ENCODE measurements around the gene PRR14L. TPM values are rescaled to one million over a fixed set of nuclear protein-coding genes. Genes with fewer than 3 reads are reported as not detected.
A peak's percentile ranks its signal among the peaks of the same experiment; 100 is the strongest.

The PRR14L gene
- total RNA-seq, 4 donors from 2014 or later = 23.6 to 66.0 (median 35.4) TPM

DNA sequence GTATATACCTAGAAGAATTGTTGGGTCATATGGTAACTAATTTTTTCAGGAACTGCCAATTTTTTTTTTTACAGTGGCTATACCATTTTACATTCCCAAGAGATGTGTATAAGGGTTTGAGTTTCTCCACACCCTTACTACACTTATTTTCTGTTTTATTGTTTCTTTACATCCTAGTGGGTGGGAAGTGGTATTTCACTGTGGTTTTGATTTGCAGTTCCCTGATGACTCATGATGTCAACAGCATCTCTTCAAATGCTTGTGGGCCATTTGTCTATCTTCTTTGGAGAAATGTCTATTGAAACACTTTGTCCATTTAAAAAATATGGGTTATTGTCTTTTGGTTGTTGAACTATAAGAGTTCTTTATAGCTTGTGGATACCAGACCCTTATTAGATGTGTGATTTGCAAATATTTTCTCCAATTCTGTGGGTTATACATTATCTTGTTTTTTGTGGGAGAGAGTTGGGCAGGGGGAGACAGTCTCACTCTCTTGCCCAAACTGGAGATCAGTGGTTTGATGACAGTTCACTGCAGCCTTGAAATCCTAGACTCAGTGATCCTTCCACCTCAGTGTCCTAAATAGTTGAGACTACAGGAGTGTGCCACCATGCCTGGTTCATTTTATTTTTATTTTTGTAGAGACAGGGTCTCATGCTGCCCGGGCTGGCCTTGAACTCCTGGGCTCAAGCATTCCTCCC is 57.6 kb downstream of the PRR14L start:
- Histone ChIP-seq H3K4me3 (no peak overlapping the region), H3K4me1 (no peaks in the 10 kb centered on the region), H3K27ac (no peak overlapping the region), H3K9me3 (no peaks in the 10 kb centered on the region), H3K27me3 (no peaks in the 10 kb centered on the region), H3K36me3 (peaks cover 80% of the 10 kb centered on the region)
- TF ChIP-seq, protein P1, sequence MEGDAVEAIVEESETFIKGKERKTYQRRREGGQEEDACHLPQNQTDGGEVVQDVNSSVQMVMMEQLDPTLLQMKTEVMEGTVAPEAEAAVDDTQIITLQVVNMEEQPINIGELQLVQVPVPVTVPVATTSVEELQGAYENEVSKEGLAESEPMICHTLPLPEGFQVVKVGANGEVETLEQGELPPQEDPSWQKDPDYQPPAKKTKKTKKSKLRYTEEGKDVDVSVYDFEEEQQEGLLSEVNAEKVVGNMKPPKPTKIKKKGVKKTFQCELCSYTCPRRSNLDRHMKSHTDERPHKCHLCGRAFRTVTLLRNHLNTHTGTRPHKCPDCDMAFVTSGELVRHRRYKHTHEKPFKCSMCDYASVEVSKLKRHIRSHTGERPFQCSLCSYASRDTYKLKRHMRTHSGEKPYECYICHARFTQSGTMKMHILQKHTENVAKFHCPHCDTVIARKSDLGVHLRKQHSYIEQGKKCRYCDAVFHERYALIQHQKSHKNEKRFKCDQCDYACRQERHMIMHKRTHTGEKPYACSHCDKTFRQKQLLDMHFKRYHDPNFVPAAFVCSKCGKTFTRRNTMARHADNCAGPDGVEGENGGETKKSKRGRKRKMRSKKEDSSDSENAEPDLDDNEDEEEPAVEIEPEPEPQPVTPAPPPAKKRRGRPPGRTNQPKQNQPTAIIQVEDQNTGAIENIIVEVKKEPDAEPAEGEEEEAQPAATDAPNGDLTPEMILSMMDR (IDR thresholded peaks at IDR 0.05) = no peak
- TF ChIP-seq POLR2AphosphoS5 (IDR thresholded peaks at IDR 0.05) (no peak), POLR2A (IDR thresholded peaks at IDR 0.05) (no peak), EP300 (IDR thresholded peaks at IDR 0.05) (no peak)
- WGBS = 100% methylated on average over 1 of the region's 1 CpG
- DNase-seq (ENCODE audit: low spot score in 2 of 2) = no peak

DNA sequence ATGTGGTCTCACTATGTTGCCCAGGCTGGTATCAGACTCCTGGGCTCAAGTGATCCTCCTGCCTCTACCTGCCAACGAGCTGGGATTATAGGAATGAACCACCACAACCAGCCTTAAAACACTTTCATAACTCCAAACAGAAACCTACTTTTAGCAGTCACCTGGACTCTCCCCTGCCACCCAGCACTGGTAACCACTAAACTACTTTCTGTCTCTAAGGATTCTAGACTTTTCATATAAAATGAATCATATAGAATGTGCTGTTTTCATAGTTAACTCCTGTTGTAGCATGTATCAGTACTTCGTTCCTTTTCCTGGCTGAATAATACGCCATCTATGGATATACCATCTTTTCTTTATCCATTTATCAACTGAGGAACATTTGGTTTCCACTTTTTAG is 58.5 kb downstream of the PRR14L start:
- Histone ChIP-seq H3K27me3 (no peaks in the 10 kb centered on the region), H3K4me3 (no peak overlapping the region), H3K4me1 (no peaks in the 10 kb centered on the region), H3K36me3 (peaks cover 78% of the 10 kb centered on the region), H3K27ac (no peak overlapping the region), H3K9me3 (no peaks in the 10 kb centered on the region)
- DNase-seq (ENCODE audit: low spot score in 2 of 2) = no peak
- 97% methylated on average over 3 of the region's 3 CpGs for WGBS
- TF ChIP-seq POLR2AphosphoS5 (IDR thresholded peaks at IDR 0.05) (no peak), EP300 (IDR thresholded peaks at IDR 0.05) (no peak), POLR2A (IDR thresholded peaks at IDR 0.05) (no peak)
- TF ChIP-seq, protein P1 (IDR thresholded peaks at IDR 0.05) = no peak

DNA sequence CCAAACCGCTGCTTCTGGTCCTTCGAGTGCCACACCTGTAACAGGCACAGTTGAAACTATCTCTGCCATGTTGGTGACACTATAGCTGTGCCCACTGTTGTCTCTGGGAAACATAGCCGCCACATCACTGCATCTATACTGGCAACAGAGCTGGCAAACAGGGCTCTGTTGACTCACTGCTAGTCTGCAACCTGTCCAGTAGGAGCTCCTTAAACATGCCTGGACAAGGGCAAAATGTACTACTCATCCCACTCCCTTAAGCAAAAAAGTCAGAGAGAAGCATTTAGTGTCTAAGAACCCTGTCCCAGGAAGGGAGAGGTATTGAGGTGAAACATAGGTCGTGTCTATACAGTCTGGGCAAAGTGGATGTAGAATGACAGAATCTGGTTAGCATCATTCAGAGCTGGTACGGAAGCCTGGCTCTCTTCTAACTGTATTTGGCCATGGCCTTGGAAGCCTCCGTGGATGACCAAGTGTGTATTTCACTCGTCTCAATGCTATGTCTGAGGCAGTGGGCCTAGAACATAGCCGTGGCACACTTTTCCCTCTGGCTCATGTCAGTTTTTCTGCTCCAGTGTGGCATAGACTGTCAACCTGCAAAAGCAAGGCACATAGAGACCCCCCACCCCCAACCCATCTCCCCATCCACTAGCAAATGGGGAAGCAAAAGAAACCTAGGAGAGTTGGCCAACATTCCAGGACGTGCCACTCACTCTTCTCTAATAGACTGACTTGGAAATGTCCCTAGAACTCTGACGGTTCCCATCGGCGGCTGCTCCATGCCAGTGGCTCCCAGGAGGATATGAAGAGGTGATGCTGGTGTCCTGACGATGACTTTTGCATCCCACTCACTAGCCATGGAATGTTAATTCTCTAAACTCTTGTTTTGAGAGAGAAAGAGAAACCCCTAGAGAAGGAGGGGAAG is 66.5 kb downstream of the PRR14L start:
- WGBS = 54% methylated on average over 13 of the region's 13 CpGs
- Histone ChIP-seq H3K27me3 (no peaks in the 10 kb centered on the region), H3K36me3 (peaks cover 39% of the 10 kb centered on the region), H3K27ac (peak overlapping the region; percentile 66), H3K4me3 (no peak overlapping the region), H3K9me3 (no peaks in the 10 kb centered on the region), H3K4me1 (peaks cover 27% of the 10 kb centered on the region)
- TF ChIP-seq, protein P1 (IDR thresholded peaks at IDR 0.05) = no peak
- no peak for DNase-seq (ENCODE audit: low spot score in 2 of 2)

DNA sequence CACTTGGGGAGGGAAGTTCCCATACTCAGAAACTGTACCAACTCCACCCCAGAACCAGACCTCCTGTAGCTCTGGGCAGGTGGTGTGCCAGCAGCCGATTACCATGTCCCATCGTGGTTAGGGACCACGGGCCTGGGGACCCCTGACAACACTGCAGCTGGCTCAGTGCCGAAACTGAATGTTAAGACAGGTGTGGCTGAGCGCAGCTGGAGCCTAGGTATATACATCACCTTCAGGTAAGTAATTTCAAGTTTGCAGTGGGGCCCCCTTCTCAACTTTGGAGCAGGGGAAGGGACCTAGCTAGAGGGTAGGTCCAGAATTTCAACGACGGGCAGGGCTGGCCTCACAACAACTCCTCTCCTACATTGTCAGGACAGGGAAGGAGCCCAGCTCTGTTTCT is 67.2 kb downstream of the PRR14L start:
- Histone ChIP-seq H3K27me3 (no peaks in the 10 kb centered on the region), H3K27ac (peak overlapping the region; percentile 58), H3K4me1 (peaks cover 27% of the 10 kb centered on the region), H3K9me3 (no peaks in the 10 kb centered on the region), H3K4me3 (no peak overlapping the region), H3K36me3 (peaks cover 38% of the 10 kb centered on the region)
- TF ChIP-seq EP300 (IDR thresholded peaks at IDR 0.05) (no peak), POLR2AphosphoS5 (IDR thresholded peaks at IDR 0.05) (no peak), POLR2A (IDR thresholded peaks at IDR 0.05) (no peak)
- TF ChIP-seq, protein P1 (IDR thresholded peaks at IDR 0.05) = no peak
- no peak for DNase-seq (ENCODE audit: low spot score in 2 of 2)
- 82% methylated on average over 4 of the region's 7 CpGs for WGBS
